GM19455 (cell line): ENCODE results near the gene GCSAM.

ENCODE experiments used
- ATAC-seq: cut with Tn5 transposase; IDR thresholded peaks from one replicate; pipeline ENCODE4 v1.9.1; 2021; ENCODE audit not compliant: unreplicated experiment

GCSAM gene

GRCh38 chr3:112109322-112109721 lies 23.7 kb downstream of the GCSAM start:
- ATAC-seq: no peak

GRCh38 chr3:112104774-112105173 lies 28.3 kb downstream of the GCSAM start:
- ATAC-seq: no peak

DNA sequence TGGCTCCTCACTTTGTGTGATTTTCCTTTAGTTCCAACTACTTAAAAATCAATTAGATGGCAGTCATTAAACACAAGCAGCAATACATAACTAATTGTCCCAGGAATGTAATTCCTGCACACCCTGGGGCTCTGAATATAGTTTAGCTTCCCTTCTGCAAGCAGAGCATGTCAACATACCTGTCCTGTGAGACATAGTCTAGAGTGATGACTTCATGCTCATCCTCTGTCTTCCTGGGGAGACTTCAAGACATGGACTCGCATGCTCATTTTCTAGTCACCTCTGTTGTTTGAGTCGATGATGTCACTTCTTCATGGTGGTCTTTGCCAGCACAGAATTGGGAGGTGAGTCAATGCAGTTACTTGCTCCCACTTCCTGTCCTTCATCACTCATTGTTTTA lies 31.1 kb downstream of the GCSAM start:
- no peak for ATAC-seq

GRCh38 chr3:112097378-112097777 lies 35.7 kb downstream of the GCSAM start:
- no peak for ATAC-seq

DNA sequence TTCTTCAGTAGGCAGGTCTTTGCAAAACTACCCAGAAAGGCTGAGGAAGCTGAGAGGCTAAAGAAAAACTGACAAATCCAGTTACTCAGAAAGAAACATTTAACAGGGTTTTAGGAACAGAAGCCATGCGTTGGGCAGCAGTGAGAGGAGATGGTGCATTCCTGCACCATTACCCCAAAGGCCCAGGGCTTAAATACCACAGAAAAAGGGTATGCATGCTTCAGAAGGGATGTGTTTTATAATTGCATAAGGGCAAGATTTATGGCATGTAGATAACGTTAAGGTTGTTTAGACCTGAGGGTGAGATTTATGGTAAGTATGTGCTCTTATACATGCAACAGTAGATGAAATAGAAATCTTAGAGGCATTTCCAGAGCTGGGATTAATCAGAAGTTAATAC lies 36.9 kb downstream of the GCSAM start:
- ATAC-seq: no peak

DNA sequence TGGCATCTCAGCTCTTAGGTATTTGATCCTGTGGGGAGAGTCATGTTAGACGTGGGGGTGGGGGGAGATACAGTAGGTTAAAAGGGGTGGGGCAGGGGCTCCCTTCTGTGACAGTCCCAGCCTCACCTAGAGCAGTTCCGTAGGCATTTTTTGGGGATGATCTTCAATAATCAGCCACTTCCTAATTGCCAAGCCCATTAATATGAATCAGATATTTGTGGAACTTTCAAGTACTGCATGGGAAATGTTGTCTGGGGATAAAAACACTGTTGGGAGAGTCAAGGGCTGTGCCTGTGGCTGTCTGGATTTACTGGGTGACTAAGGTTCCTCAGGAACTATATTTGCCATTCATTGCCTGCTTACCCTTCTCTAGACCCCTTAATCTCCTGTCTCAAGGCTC lies 37.3 kb downstream of the GCSAM start:
- ATAC-seq: no peak

- ATAC-seq: no peak
Observed at GRCh38 chr3:112093180-112093522, 39.9 kb downstream of the GCSAM start.

- ATAC-seq: no peak
Observed at GRCh38 chr3:112092496-112093179, 40.4 kb downstream of the GCSAM start.

- no peak for ATAC-seq
Observed at GRCh38 chr3:112090887-112091586, 42.0 kb downstream of the GCSAM start.

GRCh38 chr3:112089956-112090886 lies 42.8 kb downstream of the GCSAM start:
- no peak for ATAC-seq

DNA sequence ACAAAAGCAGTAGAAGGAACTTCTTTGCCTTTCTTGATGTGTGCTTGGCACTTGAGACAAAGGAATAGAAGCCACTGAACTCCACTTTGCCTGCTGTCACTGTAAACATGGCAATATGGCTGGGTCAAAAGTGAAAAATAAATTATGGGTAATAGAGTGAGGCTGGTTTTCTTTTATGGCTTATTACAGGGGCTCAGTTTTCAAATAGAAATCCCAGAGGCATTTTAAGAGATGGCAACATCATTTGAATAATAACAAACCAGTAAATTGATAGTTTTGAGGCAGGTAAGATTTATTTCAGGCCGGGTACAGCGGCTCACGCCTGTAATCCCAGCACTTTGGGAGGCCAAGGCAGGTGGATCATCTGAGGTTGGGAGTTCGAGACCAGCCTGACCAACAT lies 44.1 kb downstream of the GCSAM start:
- ATAC-seq: no peak

- ATAC-seq: no peak
Observed at GRCh38 chr3:112087746-112088145, 45.3 kb downstream of the GCSAM start.

DNA sequence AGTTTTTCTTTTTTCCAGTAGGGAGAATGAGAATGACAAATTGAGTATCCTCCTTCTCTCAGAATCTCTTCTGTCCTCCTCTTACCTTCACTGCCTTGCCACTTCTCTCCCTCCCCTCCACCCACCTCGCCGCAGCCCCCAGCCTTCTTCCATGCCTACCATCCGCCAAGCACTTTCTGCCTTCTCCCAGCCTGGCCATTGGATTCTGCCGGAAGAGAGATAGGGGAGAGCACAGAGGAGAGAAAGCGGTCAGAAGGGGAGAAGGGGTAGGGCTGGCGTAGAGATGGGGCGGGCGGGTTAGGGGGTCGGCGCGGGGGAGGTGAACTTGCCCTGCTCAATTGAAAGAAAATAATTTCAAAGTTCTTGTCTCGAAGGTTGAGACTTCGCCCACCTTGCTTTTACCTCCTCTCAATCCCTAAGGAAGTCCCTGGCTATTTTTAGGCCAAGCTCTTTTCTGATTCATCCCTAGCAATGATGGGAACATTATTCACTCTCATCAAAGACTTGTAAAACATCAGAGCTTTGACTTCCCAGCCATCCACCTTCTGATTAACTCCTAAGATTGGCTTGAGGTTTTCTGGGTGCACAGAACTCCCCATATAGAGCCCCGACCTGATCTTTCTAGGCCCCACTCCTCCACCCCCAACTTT lies 46.0 kb downstream of the GCSAM start:
- no peak for ATAC-seq

GRCh38 chr3:112086076-112086854 lies 46.8 kb downstream of the GCSAM start, which contains the start of gene C3orf52:
C3orf52 (plus strand) TSS chr3:112086389; CDS start chr3:112086408, 19 bp downstream.
- peak; percentile 78 for ATAC-seq

- ATAC-seq: no peak
Observed at GRCh38 chr3:112085735-112086075, 47.3 kb downstream of the GCSAM start.

DNA sequence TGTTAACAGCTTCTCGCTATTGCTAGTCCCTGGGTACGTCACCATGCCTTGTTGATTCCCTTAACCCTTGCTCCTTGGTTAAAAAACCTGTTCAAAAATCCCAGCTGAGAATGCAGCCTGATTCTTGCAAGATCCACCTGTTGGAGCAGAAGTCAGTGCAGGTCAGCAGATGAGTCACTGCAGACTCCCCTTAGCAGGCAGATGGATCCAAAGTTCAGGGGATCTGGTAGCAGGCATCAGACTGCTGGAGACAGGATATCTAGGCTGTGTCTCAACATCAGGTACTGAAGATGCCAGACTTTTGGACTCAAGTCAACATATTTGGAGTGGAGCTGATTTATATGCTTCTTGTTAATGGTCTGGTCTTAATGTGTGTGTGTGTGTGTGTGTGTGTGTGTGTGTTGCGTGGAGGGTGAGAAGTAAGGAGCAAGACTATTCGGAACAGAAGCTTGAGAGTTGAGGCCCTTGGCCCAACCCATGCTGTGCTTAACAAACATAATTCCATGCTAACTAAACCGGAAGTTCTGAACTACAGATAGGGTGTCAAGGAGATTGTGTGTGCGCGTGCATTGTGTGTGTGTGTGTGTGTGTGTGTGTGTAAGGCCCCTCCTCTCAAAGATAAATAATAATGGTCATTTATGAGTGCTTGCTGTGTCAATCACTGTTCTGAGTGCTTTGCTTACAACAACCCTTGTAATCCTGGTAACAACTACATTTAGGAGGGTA lies 47.9 kb downstream of the GCSAM start:
- ATAC-seq: no peak

GRCh38 chr3:112083239-112083638 lies 49.8 kb downstream of the GCSAM start:
- ATAC-seq: no peak

- no peak for ATAC-seq
Observed at GRCh38 chr3:112078125-112079083, 54.6 kb downstream of the GCSAM start.
